Endothelial cell of umbilical vein (primary cell): ENCODE results near the gene TBC1D13. TPM values are rescaled to one million over a fixed set of nuclear protein-coding genes. Genes with fewer than 3 reads are reported as not detected.

ENCODE experiments used
- BruUV-seq: library from RNA; stranded (reverse); fragments of 400-500 nt; replicated peaks from 2 replicates; lab custom pipeline; 2021; lab: Mats Ljungman, UMichigan
- CTCF ChIA-PET: fragments of 300-600, 350-600 bp; sonication (Branson Sonifier 250); formaldehyde crosslinking; loops from one replicate; lab custom pipeline; 2021; ENCODE audit warnings: antibody characterized with exemption, inconsistent platforms; lab: Charles Lee
- POLR2A ChIA-PET: fragments of 300-600, 350-600 bp; sonication (Branson Sonifier 250); formaldehyde crosslinking; loops from one replicate; lab custom pipeline; 2021; ENCODE audit warnings: antibody characterized with exemption, inconsistent platforms; lab: Charles Lee
- DNase-seq: peaks from one replicate; pipeline ENCODE4 v3.0.0-alpha.2; 2011; ENCODE audit warnings: low read depth, low spot score
- FAIRE-seq: peaks from 2 replicates; lab custom pipeline; 2011; peaks lifted over from hg19 to GRCh38; lab: Jason Lieb, UNC
- H2AFZ ChIP-seq: 2 replicates; pipeline ENCODE4 v1.6.0; 2012; ENCODE audit warnings: low read depth, low read length, control low read depth, inconsistent platforms
- H3K27ac ChIP-seq: 2 replicates; pipeline ENCODE4 v1.5.1; 2011; ENCODE audit warnings: low read depth, mild to moderate bottlenecking, control low read depth, low read length, moderate library complexity; ENCODE audit not compliant: insufficient read depth
- H3K27me3 ChIP-seq, 2 experiments: 2 replicates each; pipeline versions ENCODE4 v1.6.0 to v1.6.1; 2011; ENCODE audit warnings: low read length in 2 of 2, mixed read lengths in 1 of 2; ENCODE audit not compliant: control insufficient read depth in 2 of 2, insufficient read depth in 2 of 2
- H3K36me3 ChIP-seq, 2 experiments: 2 replicates in 1 of 2; 3 replicates in 1 of 2; pipeline ENCODE4 v1.5.1; 2011; ENCODE audit warnings: low read length in 2 of 2, mild to moderate bottlenecking in 1 of 2, moderate library complexity in 1 of 2; ENCODE audit not compliant: control insufficient read depth in 2 of 2, insufficient read depth in 2 of 2; ENCODE audit errors: extremely low read depth in 1 of 2
- H3K4me1 ChIP-seq: 3 replicates; pipeline ENCODE4 v1.5.1; 2011; ENCODE audit warnings: mild to moderate bottlenecking, low read length; ENCODE audit not compliant: control insufficient read depth, insufficient read depth; ENCODE audit errors: extremely low read depth
- H3K4me2 ChIP-seq: 2 replicates; pipeline ENCODE4 v1.6.1; 2011; ENCODE audit warnings: low read length, control low read depth, mixed read lengths; ENCODE audit not compliant: insufficient read depth
- H3K4me3 ChIP-seq, 3 experiments: fragments of 200-600 bp in 1 of 3; sonication (generic), shearing (Covaris generic) in 1 of 3; replicated peaks in 1 of 3; 2 replicates each; pipeline ENCODE4 v1.5.1; 2011 to 2016; ENCODE audit warnings: control low read depth in 3 of 3, low read length in 3 of 3, mild to moderate bottlenecking in 2 of 3, inconsistent platforms in 1 of 3, low read depth in 1 of 3, moderate library complexity in 1 of 3; ENCODE audit not compliant: insufficient read depth in 1 of 3
- H3K79me2 ChIP-seq: 2 replicates; pipeline ENCODE4 v1.6.0; 2012; ENCODE audit warnings: low read length, inconsistent platforms; ENCODE audit not compliant: control insufficient read depth, insufficient read depth
- H3K9ac ChIP-seq: replicated peaks from 2 replicates; pipeline ENCODE3; 2011; ENCODE audit warnings: low read length, control low read depth; ENCODE audit not compliant: insufficient read depth; ENCODE audit errors: extremely low read depth
- H3K9me1 ChIP-seq: replicated peaks from 3 replicates; pipeline ENCODE4 v1.6.0; 2011; ENCODE audit warnings: mild to moderate bottlenecking, low read length; ENCODE audit not compliant: control insufficient read depth, insufficient read depth; ENCODE audit errors: extremely low read depth
- H3K9me3 ChIP-seq: replicated peaks from 2 replicates; pipeline ENCODE4 v1.5.1; 2012; ENCODE audit warnings: low read length, inconsistent platforms; ENCODE audit not compliant: control insufficient read depth, insufficient read depth
- H4K20me1 ChIP-seq: replicated peaks from 2 replicates; pipeline ENCODE3; 2011; ENCODE audit warnings: mild to moderate bottlenecking, low read length; ENCODE audit not compliant: control insufficient read depth, insufficient read depth; ENCODE audit errors: extremely low read depth
- EZH2 ChIP-seq: IDR thresholded peaks from 2 replicates; pipeline ENCODE4 v1.6.1; 2012; ENCODE audit warnings: borderline replicate concordance, low read depth, mild to moderate bottlenecking, moderate library complexity, low read length, inconsistent platforms; ENCODE audit not compliant: severe bottlenecking
- FOS ChIP-seq: IDR thresholded peaks from 2 replicates; pipeline ENCODE4 v1.6.1; 2011; ENCODE audit warnings: mild to moderate bottlenecking, low read length, moderate library complexity, borderline replicate concordance; ENCODE audit not compliant: insufficient read depth
- GATA2 ChIP-seq: IDR thresholded peaks from 2 replicates; pipeline ENCODE4 v1.7.0; 2011; ENCODE audit warnings: low read depth, mild to moderate bottlenecking, moderate library complexity, mixed read lengths, low read length; ENCODE audit not compliant: insufficient read length, insufficient read depth
- JUN ChIP-seq: IDR thresholded peaks from 2 replicates; pipeline ENCODE4 v1.6.1; 2011; ENCODE audit warnings: borderline replicate concordance, low read depth; ENCODE audit not compliant: insufficient read length, insufficient read depth
- MYC ChIP-seq: IDR thresholded peaks from one replicate; pipeline ENCODE4 v1.6.1; 2011; ENCODE audit warnings: mild to moderate bottlenecking, low read depth, low read length
- POLR2A ChIP-seq: IDR thresholded peaks from 2 replicates; pipeline ENCODE4 v1.6.1; 2012; ENCODE audit warnings: low read depth, mild to moderate bottlenecking, control low read depth, low read length
- POLR2AphosphoS5 ChIP-seq: IDR thresholded peaks from 2 replicates; pipeline ENCODE4 v1.6.1; 2012; ENCODE audit warnings: low read depth, mild to moderate bottlenecking, control low read depth, low read length, moderate library complexity; ENCODE audit not compliant: insufficient read depth
- dilution Hi-C: fragments of 300-500 bp; cut with MboI; formaldehyde crosslinking; loops from one replicate; pipeline ENCODE4 v1.15.0; 2019; ENCODE audit warnings: low sequenced_read_pairs; ENCODE audit not compliant: extremely low pct_ligation_motif_present
- intact Hi-C: fragments of 100-400 bp; cut with micrococcal nuclease; formaldehyde crosslinking; loops from one replicate; pipeline ENCODE4 v1.10.0; 2022
- polyA plus RNA-seq, 4 experiments: library from polyadenylated mRNA; depleted of rRNA in 3 of 4; stranded (reverse) in 3 of 4; unstranded in 1 of 4; fragments of >200 nt; gene quantifications; 2 replicates each; pipeline versions ENCODE4 v1.2.1 to v1.2.3, GENCODE V29; 2011 to 2012; ENCODE audit warnings: missing spikeins in 1 of 4
- total RNA-seq: library from RNA; stranded (reverse); gene quantifications from 2 replicates; pipeline ENCODE4 v1.2.3, GENCODE V29; 2021
- TF ChIP-seq, protein P1 (sequence below), 2 donors: IDR thresholded peaks; 1 replicate in 1 of 2; 2 replicates in 1 of 2; pipeline ENCODE4 v1.5.1; 2011; ENCODE audit warnings: low read length in 2 of 2, mild to moderate bottlenecking in 2 of 2, moderate library complexity in 2 of 2, control low read depth in 1 of 2, inconsistent platforms in 1 of 2, low read depth in 1 of 2; ENCODE audit not compliant: insufficient read depth in 1 of 2; ENCODE audit errors: extremely low read depth in 1 of 2
- TF ChIP-seq, protein P2 (sequence below): IDR thresholded peaks from 2 replicates; pipeline ENCODE4 v1.6.1; 2011; ENCODE audit not compliant: insufficient read depth, insufficient read length

TBC1D13 gene
- total and polyA plus RNA-seq, 2 donors (not counting 3 experiments of a cell fraction or from before 2014, with no cell fraction given), result 35.1 to 41.9 TPM

DNA sequence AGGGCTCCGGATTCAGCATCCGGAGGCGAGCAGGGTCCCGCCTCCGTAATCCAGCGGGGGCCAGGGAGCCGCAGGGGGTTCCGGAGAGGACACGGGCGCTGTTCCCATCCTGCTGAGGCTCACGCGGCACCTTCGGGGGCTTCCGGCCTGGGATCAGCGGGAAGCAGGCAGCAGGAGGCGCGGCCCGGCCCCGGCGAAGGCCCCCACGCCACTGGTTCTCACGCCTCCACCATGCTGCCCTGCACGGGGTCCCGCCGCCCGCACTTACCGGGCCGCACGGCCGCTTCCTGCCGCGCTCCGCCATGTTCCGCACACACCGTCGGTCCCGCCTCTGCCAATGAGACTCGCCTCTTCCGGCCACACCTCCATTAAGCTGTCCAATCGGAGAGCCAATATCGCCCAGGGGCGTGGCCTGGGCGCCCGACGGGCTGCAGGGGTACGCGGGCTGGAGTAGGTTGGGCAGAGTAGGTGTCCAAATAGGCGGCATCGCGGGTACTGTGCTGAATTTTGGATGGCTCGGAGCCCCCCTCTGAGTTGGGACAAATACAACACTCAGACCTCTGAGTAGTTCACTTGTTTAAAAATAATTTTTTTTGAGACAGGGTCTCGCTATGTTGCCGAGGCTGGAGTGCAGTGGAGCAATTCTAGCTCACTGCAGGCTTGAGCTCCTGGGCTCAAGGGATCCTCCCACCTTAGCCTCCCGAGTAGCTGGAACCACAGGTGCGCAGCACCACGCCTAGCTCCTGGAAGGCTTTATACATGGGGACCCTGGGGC, 42.6 kb downstream of the TBC1D13 start, which contains the start of gene SPOUT1:
TSS of gene SPOUT1 (minus strand) at position 318 of the 775 bp plus-strand sequence. CDS start at position 304, 14 bp downstream.
- H3K4me2 ChIP-seq, result peak within 1 kb of the TSS; percentile 73
- H3K27ac ChIP-seq, result no peak within 1 kb of the TSS
- no TSS peak for BruUV-seq
- H3K4me3 ChIP-seq, result peak within 1 kb of the TSS; percentile 39 to 94 (median 64)
- no peaks in the 10 kb centered on the region for H3K27me3 ChIP-seq
- H4K20me1 ChIP-seq, result no peaks in the 10 kb centered on the region
- dilution Hi-C loops (no loop called here), intact Hi-C loops (loop anchor here (1.0 kb wide), 1 partner anchor 11 kb away; the partner anchor contains the start of gene ENDOG)
- peaks cover 10% of the 10 kb centered on the region for H3K79me2 ChIP-seq
- peak; percentile 92 for DNase-seq
- no peaks in the 10 kb centered on the region for H3K9me1 ChIP-seq
- no peaks in the 10 kb centered on the region for H3K9me3 ChIP-seq
- peak within 1 kb of the TSS; percentile 62 for H3K9ac ChIP-seq
- ChIA-PET CTCF (interaction anchor here (0.6 to 1.3 kb wide), 5 partner anchors 10 to 193 kb away, joined by 3 to 40 read pairs (median 4); partner anchors contain the start of gene ENDOG), POLR2A (interaction anchor here (0.6 to 1.0 kb wide), 2 partner anchors 10 to 131 kb away, joined by 3 to 4 read pairs; no protein-coding TSS in a partner anchor)
- H2AFZ ChIP-seq, result peak within 1 kb of the TSS; percentile 57
- H3K4me1 ChIP-seq, result peaks cover 5% of the 10 kb centered on the region
- peaks cover 5 to 23% of the 10 kb centered on the region in 2 experiments for H3K36me3 ChIP-seq
- FAIRE-seq, result peak; percentile 98
- no peak for TF ChIP-seq GATA2
- TF ChIP-seq POLR2A, result peak; percentile 87
- TF ChIP-seq FOS, result no peak
- TF ChIP-seq JUN, result no peak
- TF ChIP-seq, protein P1, sequence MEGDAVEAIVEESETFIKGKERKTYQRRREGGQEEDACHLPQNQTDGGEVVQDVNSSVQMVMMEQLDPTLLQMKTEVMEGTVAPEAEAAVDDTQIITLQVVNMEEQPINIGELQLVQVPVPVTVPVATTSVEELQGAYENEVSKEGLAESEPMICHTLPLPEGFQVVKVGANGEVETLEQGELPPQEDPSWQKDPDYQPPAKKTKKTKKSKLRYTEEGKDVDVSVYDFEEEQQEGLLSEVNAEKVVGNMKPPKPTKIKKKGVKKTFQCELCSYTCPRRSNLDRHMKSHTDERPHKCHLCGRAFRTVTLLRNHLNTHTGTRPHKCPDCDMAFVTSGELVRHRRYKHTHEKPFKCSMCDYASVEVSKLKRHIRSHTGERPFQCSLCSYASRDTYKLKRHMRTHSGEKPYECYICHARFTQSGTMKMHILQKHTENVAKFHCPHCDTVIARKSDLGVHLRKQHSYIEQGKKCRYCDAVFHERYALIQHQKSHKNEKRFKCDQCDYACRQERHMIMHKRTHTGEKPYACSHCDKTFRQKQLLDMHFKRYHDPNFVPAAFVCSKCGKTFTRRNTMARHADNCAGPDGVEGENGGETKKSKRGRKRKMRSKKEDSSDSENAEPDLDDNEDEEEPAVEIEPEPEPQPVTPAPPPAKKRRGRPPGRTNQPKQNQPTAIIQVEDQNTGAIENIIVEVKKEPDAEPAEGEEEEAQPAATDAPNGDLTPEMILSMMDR (IDR thresholded peaks at IDR 0.05; ENCODE audit: extremely low read depth in 1 of 2, insufficient read depth in 1 of 2, low read depth in 1 of 2, low read length in 2 of 2), result no peak
- no peak for TF ChIP-seq MYC
- TF ChIP-seq, protein P2, sequence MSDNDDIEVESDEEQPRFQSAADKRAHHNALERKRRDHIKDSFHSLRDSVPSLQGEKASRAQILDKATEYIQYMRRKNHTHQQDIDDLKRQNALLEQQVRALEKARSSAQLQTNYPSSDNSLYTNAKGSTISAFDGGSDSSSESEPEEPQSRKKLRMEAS, result no peak
- no peak for TF ChIP-seq EZH2
- peak; percentile 95 for TF ChIP-seq POLR2AphosphoS5
